HEK293T (cell line): ENCODE data around the gene DLK1.

Experiments used
- BHLHE40 ChIP-seq: fragments of 450-650 bp; IDR thresholded peaks from 2 replicates; pipeline ENCODE4 v1.6.1; 2016; ENCODE audit warnings: mild to moderate bottlenecking, moderate library complexity, borderline replicate concordance
- ELF4 ChIP-seq: fragments of 450-650 bp; IDR thresholded peaks from 2 replicates; pipeline ENCODE4 v1.6.1; 2017; ENCODE audit warnings: antibody characterized with exemption
- FOXA1 ChIP-seq: fragments of 450-650 bp; IDR thresholded peaks from 2 replicates; pipeline ENCODE4 v1.6.1; 2016; ENCODE audit warnings: mild to moderate bottlenecking
- FOXK2 ChIP-seq: fragments of 450-650 bp; IDR thresholded peaks from 2 replicates; pipeline ENCODE4 v1.6.1; 2016; ENCODE audit warnings: mild to moderate bottlenecking
- FOXM1 ChIP-seq: fragments of 450-650 bp; IDR thresholded peaks from 2 replicates; pipeline ENCODE4 v1.6.1; 2017; ENCODE audit warnings: mild to moderate bottlenecking, borderline replicate concordance
- HDGF ChIP-seq: fragments of 450-650 bp; IDR thresholded peaks from 2 replicates; pipeline ENCODE4 v1.6.1; 2017; ENCODE audit warnings: antibody characterized with exemption, borderline replicate concordance
- L3MBTL2 ChIP-seq: fragments of 450-650 bp; conservative IDR thresholded peaks from 2 replicates; pipeline ENCODE4 v1.6.1; 2016; ENCODE audit warnings: mild to moderate bottlenecking
- SP1 ChIP-seq: fragments of 450-650 bp; IDR thresholded peaks from 2 replicates; pipeline ENCODE4 v1.6.1; 2017
- SUZ12 ChIP-seq: fragments of 450-650 bp; IDR thresholded peaks from 2 replicates; pipeline ENCODE4 v1.6.1; 2016; ENCODE audit warnings: mild to moderate bottlenecking
- TARDBP ChIP-seq: fragments of 450-650 bp; IDR thresholded peaks from 2 replicates; pipeline ENCODE4 v1.6.1; 2016
- ZNF384 ChIP-seq: fragments of 450-650 bp; IDR thresholded peaks from 2 replicates; pipeline ENCODE4 v1.6.1; 2016

- TF ChIP-seq TARDBP = no peak
- TF ChIP-seq FOXK2 = no peak
- TF ChIP-seq L3MBTL2 = no peak
- TF ChIP-seq FOXA1 = no peak
- TF ChIP-seq SUZ12 = no peak
- no peak for TF ChIP-seq ELF4
- no peak for TF ChIP-seq ZNF384
- TF ChIP-seq BHLHE40 = no peak
- no peak for TF ChIP-seq SP1
- no peak for TF ChIP-seq FOXM1
- TF ChIP-seq HDGF = no peak
These were observed 56.0 kb downstream of the DLK1 start for GRCh38 chr14:100782516-100783320.
